Superior temporal gyrus (tissue), 1 donor: ENCODE data around the gene ACTC1.

Source experiments
- DNase-seq: peaks from one replicate; pipeline ENCODE4 v3.0.0-alpha.2; 2016; ENCODE audit errors: extremely low spot score

The ACTC1 gene

DNA sequence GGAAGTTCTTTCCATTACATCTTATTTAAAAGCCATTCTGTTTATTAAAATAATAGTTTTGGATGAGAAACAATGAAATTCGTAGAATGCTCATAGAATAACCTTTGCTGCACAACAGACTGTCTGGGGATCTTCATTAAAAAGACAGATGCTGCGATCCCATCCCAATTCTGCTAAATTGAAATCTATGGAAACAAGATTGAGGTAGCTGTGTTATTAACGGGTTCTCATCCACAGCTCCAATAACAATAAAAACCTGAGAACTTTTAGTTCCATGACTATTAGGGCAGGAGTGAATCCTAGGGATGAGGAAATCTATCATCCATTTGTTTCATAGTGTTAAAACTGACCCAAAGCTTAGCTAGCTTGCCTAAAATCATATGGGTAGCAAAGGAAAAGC lies 38.1 kb downstream of the ACTC1 start:
- DNase-seq = no peak

DNA sequence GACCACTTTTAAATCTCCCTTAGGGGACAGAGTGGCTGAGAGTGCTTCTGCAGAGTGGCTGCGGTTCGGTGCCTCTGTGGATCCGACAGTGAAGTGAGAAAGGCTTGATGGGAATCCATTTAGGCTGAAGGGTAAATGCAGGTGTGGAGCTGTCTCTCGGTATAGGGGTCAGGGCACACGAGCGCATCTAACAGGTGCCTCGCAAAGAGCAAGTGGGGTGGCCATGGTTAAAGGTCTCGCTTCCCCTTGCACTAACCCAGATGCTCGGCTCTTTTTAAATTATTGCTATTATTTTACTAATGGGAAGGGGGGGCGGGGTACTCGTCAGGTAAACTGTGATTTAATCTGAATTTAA lies 40.0 kb downstream of the ACTC1 start:
- no peak for DNase-seq

DNA sequence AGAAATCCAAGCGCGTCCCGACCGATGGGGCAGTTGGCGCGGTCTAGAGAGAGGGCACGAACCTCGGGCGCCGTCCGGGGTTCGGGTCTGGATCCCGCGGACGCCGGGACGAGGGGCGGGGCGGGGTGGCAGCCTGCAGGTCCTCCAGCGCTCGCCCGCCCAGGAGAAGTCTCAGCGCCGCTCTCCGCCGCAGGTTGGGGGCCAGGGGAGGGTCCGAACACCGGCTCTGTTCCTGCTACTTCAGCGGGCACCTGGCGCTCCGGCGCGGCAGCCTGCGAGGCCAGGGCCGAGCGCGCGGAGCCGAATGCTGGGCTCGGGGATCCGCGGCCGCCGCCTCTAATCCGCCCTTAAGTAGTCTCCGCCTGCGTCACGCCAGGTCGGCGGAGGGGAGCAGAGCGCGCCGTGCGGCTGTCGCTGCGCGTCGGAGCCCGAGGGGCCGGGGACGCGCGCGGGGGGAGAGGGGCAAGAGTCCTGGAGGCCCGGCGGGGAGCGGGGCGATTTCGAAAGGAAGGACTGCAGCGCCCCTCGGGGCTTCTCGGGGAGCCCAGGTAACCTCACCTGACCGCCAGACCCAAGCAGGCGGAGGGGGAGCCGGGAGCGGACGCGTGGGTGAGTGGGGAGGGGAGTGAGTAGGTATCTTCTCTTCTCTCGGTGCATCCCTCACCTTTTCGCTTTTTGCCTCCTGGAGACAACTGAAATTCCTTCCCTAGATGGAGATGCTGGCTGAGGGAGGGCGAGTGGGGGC lies 40.5 kb downstream of the ACTC1 start, which contains the start of gene GJD2:
Gene GJD2, minus strand, starts transcription at position 325 of the 745 bp plus-strand sequence. CDS start 510 bp downstream, outside the sequence.
- no peak for DNase-seq

DNA sequence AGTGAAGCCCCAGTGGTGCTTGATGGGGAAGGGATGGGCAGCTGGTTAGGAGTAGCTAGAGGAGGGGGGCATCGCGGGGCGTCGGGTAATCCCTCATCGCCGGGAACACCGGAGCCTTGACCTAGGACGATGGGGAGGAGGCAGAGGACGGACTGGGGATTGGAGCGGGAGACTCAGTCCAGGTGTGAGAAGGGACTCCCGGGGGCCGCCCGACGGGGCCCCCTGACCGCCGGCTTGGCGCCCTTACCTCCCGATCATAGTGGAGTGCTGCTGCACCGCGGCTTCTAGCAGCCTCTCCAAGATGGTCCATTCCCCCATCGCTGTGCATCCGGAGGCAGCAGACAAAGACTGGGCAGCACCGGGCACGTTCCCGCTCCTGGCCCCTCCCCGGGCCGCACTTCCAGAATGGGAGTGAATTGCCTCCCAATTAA lies 41.2 kb downstream of the ACTC1 start:
- no peak for DNase-seq

DNA sequence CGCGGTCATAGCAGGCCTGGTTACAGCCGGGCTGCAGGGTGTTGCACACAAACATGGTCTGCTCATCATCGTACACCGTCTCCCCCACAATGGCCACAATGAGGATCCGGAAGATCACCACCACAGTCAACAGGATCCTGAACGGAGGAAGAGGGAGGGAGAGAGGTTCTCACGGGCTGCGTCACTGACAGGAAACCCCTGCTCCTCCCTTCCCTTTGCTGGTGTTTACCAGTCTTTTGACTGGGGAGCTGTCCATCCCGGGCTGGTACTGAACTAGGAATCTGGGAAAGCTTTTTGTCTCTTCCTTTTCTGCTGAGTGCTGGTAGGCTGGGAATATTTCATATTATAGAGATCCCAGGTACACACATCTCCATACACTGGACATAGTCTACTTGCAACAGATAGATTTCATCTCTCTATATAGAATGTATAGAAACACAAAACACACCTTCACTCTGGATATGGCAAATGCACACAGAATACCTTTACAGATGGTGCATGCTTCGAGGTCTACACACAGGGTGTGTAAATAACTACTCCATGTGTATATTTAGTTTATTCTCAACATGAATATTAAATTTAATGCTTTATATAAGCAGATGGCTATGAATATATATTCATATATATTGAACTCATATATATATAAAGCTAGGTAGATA lies 42.0 kb downstream of the ACTC1 start:
- DNase-seq = no peak

DNA sequence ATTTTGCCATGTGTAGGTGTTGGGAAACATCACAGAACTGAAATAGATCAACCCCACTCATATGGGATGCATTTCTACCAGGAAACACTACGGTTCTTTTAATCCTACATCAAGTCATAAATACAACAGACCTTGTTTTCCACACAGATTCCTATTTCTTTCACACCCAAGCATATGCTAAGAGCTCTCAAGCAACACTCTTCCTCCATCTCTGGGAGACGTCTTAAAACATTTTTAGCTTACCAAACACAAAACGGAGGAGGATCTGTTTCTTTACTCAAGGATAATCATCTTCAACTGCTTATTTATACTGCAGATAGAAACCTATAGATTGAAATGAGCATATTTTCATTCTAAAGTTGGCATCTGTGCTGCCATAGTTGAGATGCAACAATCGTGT lies 45.7 kb downstream of the ACTC1 start:
- DNase-seq = no peak
